Liver (tissue), 3 donors: Measurements from ENCODE around the gene FDX1.

Experiments
- TAF1 ChIP-seq: conservative IDR thresholded peaks from 2 replicates; pipeline ENCODE4 v1.6.1; 2016; ENCODE audit warnings: antibody characterized with exemption, mild to moderate bottlenecking
- YY1 ChIP-seq: IDR thresholded peaks from 2 replicates; pipeline ENCODE4 v1.6.1; 2016; ENCODE audit warnings: antibody characterized with exemption, mild to moderate bottlenecking
- TF ChIP-seq, protein P1 (sequence below): fragments of 150-350 bp; IDR thresholded peaks from 2 replicates; pipeline ENCODE4 v1.5.1; 2017; ENCODE audit warnings: improper control_type of control experiment, low read depth, low read length; ENCODE audit not compliant: missing input control
- TF ChIP-seq, protein P2 (sequence below): IDR thresholded peaks from 2 replicates; pipeline ENCODE4 v1.6.1; 2016; ENCODE audit warnings: antibody characterized with exemption
- TF ChIP-seq, protein P3 (sequence below): IDR thresholded peaks from 2 replicates; pipeline ENCODE4 v1.6.1; 2016; ENCODE audit warnings: antibody characterized with exemption, mild to moderate bottlenecking
- donor health status: healthy.
- donor health status: healthy.

DNA sequence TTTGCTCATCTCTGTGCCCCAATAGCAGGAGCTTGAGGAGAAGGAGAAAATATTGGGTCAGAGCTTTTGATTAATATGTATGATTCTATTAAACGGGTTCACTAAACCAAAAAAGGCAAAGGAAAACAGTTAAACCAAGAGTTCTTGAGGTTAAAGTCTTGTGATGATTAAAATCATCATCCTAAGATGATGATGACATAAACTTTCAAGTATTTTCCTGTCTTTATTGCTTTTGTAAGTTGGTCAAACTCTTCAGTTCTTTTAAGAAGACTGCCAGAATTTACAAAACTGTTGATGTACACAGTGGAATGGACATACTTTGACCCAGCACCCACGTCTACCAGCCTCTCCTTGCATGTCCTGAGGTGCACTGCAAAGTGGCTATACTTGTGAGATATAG is 41.0 kb downstream of the FDX1 start:
- TF ChIP-seq YY1 (no peak), TAF1 (no peak)
- TF ChIP-seq, protein P1, sequence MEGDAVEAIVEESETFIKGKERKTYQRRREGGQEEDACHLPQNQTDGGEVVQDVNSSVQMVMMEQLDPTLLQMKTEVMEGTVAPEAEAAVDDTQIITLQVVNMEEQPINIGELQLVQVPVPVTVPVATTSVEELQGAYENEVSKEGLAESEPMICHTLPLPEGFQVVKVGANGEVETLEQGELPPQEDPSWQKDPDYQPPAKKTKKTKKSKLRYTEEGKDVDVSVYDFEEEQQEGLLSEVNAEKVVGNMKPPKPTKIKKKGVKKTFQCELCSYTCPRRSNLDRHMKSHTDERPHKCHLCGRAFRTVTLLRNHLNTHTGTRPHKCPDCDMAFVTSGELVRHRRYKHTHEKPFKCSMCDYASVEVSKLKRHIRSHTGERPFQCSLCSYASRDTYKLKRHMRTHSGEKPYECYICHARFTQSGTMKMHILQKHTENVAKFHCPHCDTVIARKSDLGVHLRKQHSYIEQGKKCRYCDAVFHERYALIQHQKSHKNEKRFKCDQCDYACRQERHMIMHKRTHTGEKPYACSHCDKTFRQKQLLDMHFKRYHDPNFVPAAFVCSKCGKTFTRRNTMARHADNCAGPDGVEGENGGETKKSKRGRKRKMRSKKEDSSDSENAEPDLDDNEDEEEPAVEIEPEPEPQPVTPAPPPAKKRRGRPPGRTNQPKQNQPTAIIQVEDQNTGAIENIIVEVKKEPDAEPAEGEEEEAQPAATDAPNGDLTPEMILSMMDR, result no peak
- TF ChIP-seq, protein P2, sequence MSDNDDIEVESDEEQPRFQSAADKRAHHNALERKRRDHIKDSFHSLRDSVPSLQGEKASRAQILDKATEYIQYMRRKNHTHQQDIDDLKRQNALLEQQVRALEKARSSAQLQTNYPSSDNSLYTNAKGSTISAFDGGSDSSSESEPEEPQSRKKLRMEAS, result no peak
- TF ChIP-seq, protein P3, sequence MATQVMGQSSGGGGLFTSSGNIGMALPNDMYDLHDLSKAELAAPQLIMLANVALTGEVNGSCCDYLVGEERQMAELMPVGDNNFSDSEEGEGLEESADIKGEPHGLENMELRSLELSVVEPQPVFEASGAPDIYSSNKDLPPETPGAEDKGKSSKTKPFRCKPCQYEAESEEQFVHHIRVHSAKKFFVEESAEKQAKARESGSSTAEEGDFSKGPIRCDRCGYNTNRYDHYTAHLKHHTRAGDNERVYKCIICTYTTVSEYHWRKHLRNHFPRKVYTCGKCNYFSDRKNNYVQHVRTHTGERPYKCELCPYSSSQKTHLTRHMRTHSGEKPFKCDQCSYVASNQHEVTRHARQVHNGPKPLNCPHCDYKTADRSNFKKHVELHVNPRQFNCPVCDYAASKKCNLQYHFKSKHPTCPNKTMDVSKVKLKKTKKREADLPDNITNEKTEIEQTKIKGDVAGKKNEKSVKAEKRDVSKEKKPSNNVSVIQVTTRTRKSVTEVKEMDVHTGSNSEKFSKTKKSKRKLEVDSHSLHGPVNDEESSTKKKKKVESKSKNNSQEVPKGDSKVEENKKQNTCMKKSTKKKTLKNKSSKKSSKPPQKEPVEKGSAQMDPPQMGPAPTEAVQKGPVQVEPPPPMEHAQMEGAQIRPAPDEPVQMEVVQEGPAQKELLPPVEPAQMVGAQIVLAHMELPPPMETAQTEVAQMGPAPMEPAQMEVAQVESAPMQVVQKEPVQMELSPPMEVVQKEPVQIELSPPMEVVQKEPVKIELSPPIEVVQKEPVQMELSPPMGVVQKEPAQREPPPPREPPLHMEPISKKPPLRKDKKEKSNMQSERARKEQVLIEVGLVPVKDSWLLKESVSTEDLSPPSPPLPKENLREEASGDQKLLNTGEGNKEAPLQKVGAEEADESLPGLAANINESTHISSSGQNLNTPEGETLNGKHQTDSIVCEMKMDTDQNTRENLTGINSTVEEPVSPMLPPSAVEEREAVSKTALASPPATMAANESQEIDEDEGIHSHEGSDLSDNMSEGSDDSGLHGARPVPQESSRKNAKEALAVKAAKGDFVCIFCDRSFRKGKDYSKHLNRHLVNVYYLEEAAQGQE, result no peak
